Pancreas (tissue), 10 donors: ENCODE measurements around the gene IRF8. TPM values are rescaled to one million over a fixed set of nuclear protein-coding genes. Genes with fewer than 3 reads are reported as not detected.

Experiments
- ATAC-seq, 4 donors: fragments of 200-7000 bp; cut with Tn5 transposase; one replicate each; pipeline versions ENCODE4 v1.8.0 to v1.9.1; 2020; ENCODE audit warnings: mild to moderate bottlenecking in 4 of 4, moderate library complexity in 4 of 4
- DNase-seq, 6 donors: peaks; one replicate each; pipeline ENCODE4 v3.0.0-alpha.2; 2020
- FAIRE-seq: peaks from 2 replicates; lab custom pipeline; 2012; peaks lifted over from hg19 to GRCh38; lab: Jason Lieb, UNC
- H3K27ac ChIP-seq, 4 donors: fragments of 200-600 bp; sonication (generic); 1 replicate in 3 of 4; 2 replicates in 1 of 4; pipeline versions ENCODE4 v1.5.0 to v1.8.0; 2020
- H3K27me3 ChIP-seq, 4 donors: fragments of 200-600 bp; one replicate each; pipeline ENCODE4 v1.8.0; 2021
- H3K36me3 ChIP-seq, 3 donors: fragments of 200-600 bp; sonication (generic) in 1 of 3; one replicate each; pipeline versions ENCODE4 v1.5.0 to v1.8.0; 2020 to 2021
- H3K4me1 ChIP-seq, 3 donors: fragments of 200-600 bp; one replicate each; pipeline ENCODE4 v1.8.0; 2021
- H3K4me3 ChIP-seq, 4 donors: fragments of 200-600 bp; sonication (generic) in 2 of 4; one replicate each; pipeline versions ENCODE4 v1.5.0 to v1.8.0; 2020 to 2021
- H3K9me3 ChIP-seq, 4 donors: fragments of 200-600 bp; one replicate each; pipeline ENCODE4 v1.8.0; 2021
- WGBS, 2 donors: extraction: QIAGEN DNeasy Blood & Tissue Kit; methylation state at CpG; one replicate each; pipeline ENCODE4 v1.1.7; 2013; 5-methylcytosine and 5-hydroxymethylcytosine counted together
- intact Hi-C, 3 donors: fragments of 100-400 bp; cut with DNase I; formaldehyde crosslinking; loops; one replicate each; pipeline versions ENCODE4 v1.11.1 to v1.14.2; 2022
- polyA plus RNA-seq, 2 donors: library from polyadenylated mRNA; stranded (reverse); fragments of 200-250 nt; gene quantifications; one replicate each; pipeline ENCODE4 v1.2.3, GENCODE V29; 2013
- total RNA-seq, 6 donors: library from RNA; stranded (reverse); fragmentation: NEBNext Ultra II Directional in 4 of 6; extraction: Animal tissue kit (Norgen Biotek cat#: 25700) in 4 of 6; gene quantifications; one replicate each; pipeline versions ENCODE4 v1.2.1 to v1.2.4, GENCODE V29; 2021 to 2023
- TF ChIP-seq, protein P1 (sequence below), 4 donors: fragments of 200-600 bp; sonication (generic) in 3 of 4; IDR thresholded peaks; one replicate each; pipeline versions ENCODE4 v1.5.0 to v1.8.0; 2021; ENCODE audit warnings: antibody characterized with exemption in 4 of 4
- donor health status: healthy with polysubstance abuse.
- donor health status: DM: no; HTN: no; CAD: no; lungs with moderate emphysema.
- donor health status: DM: no; HTN: no; CAD: no.
- donor health status: control.
- donor health status: control.
- donor health status: Bipolar disorder and iron deficiency.
- donor health status: DM: yes; HTN: yes; CAD: no.
- donor health status: DM: no; HTN: no; CAD: no.
- donor health status: DM: no; HTN: no; CAD: no.
- donor health status: DM: yes; HTN: yes; CAD: no.

IRF8 gene
- total and polyA plus RNA-seq, 8 donors = 0.92 to 18.2 (median 6.9) TPM

DNA sequence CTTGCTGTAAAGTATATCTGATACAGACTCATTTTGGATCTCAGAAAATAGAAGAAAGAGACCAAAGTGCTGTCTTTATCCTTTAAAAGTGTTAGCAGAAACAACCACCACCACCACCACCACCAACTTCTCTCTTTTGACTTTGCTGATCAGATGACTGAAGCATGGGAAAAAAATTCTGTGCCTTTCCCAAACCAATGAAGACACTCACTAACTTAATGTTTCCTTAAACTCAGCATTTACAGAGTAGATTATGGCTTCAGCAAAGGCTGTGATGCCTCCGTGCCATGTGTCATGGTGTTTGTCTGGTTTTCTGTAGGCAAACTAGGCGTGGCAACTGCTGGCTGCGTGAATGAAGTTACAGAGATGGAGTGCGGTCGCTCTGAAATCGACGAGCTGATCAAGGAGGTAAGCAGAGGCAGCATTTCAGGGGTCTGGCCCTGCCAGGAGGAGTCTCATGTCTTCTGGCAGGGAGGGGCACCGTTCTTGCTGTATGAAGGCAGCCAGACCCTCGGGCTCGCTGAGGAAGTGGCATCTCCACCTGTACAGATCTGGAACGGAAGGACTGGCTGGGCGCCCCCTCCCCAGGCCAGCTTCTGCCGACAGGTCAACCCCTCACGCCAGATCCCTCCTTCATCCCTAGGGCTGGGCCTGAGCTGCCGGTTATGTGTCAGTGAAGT lies 12.4 kb downstream of the IRF8 start:
- peak in 1 of 6 donors; percentile 49 for DNase-seq
- intact Hi-C loops = no loop called here
- FAIRE-seq = no peak
- Histone ChIP-seq H3K4me3 (no peak overlapping the region), H3K9me3 (no peaks in the 10 kb centered on the region), H3K27ac (no peak overlapping the region), H3K27me3 (no peaks in the 10 kb centered on the region), H3K36me3 (no peaks in the 10 kb centered on the region), H3K4me1 (peaks cover 3 to 14% (median 11%) of the 10 kb centered on the region in 3 donors)
- TF ChIP-seq, protein P1, sequence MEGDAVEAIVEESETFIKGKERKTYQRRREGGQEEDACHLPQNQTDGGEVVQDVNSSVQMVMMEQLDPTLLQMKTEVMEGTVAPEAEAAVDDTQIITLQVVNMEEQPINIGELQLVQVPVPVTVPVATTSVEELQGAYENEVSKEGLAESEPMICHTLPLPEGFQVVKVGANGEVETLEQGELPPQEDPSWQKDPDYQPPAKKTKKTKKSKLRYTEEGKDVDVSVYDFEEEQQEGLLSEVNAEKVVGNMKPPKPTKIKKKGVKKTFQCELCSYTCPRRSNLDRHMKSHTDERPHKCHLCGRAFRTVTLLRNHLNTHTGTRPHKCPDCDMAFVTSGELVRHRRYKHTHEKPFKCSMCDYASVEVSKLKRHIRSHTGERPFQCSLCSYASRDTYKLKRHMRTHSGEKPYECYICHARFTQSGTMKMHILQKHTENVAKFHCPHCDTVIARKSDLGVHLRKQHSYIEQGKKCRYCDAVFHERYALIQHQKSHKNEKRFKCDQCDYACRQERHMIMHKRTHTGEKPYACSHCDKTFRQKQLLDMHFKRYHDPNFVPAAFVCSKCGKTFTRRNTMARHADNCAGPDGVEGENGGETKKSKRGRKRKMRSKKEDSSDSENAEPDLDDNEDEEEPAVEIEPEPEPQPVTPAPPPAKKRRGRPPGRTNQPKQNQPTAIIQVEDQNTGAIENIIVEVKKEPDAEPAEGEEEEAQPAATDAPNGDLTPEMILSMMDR (IDR thresholded peaks at IDR 0.05) = no peak
- ATAC-seq = no peak
- WGBS, 2 donors = 83 to 86% methylated on average over 15 of the region's 15 CpGs

GRCh38 chr16:85912211-85912974 lies 13.4 kb downstream of the IRF8 start:
- no peak for FAIRE-seq
- Histone ChIP-seq H3K4me3 (no peak overlapping the region), H3K27me3 (no peaks in the 10 kb centered on the region), H3K4me1 (peaks cover 6 to 14% (median 11%) of the 10 kb centered on the region in 3 donors), H3K27ac (no peak overlapping the region), H3K9me3 (no peaks in the 10 kb centered on the region), H3K36me3 (no peaks in the 10 kb centered on the region)
- DNase-seq = peak in 1 of 6 donors; percentile 19
- intact Hi-C loops = no loop called here
- TF ChIP-seq, protein P1 (IDR thresholded peaks at IDR 0.05) = no peak
- ATAC-seq = peak in 1 of 4 donors; percentile 9
- 66 to 67% methylated on average over 13 of the region's 13 CpGs for WGBS, 2 donors

DNA sequence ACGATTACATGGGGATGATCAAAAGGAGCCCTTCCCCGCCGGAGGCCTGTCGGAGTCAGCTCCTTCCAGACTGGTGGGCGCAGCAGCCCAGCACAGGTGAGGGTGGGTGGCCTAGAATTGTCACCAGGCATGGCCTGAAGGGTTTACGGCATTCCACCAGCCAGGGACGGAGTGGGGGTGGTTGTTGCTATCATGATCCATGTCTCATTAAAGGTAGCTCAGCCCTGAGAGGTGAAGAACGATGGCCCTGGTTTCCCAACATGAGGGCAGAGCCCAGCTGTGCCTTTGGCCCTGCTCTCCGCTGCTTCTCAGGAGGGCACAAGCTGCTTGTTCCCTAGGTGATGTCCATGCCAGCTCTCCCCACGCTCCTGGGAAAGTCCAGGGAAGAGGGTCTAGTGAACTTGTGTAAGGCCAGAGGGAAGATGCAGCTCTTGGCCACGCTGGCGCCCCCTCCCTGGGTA lies 14.2 kb downstream of the IRF8 start:
- TF ChIP-seq, protein P1 (IDR thresholded peaks at IDR 0.05) = no peak
- DNase-seq (no peak), FAIRE-seq (no peak), ATAC-seq (no peak)
- no peaks in the 10 kb centered on the region for H3K27me3 ChIP-seq
- H3K27ac ChIP-seq = no peak overlapping the region
- intact Hi-C loops = no loop called here
- peaks cover 6 to 12% (median 11%) of the 10 kb centered on the region in 3 donors for H3K4me1 ChIP-seq
- H3K4me3 ChIP-seq = no peak overlapping the region
- 90 to 93% methylated on average over 12 of the region's 12 CpGs for WGBS, 2 donors
- H3K9me3 ChIP-seq = no peaks in the 10 kb centered on the region
- H3K36me3 ChIP-seq = no peaks in the 10 kb centered on the region

GRCh38 chr16:85913688-85914422 lies 14.9 kb downstream of the IRF8 start:
- no peaks in the 10 kb centered on the region for H3K9me3 ChIP-seq
- H3K27ac ChIP-seq = no peak overlapping the region
- DNase-seq (no peak), FAIRE-seq (no peak), ATAC-seq (no peak)
- intact Hi-C loops = no loop called here
- no peak overlapping the region for H3K4me3 ChIP-seq
- TF ChIP-seq, protein P1 (IDR thresholded peaks at IDR 0.05) = no peak
- 79 to 83% methylated on average over 16 of the region's 16 CpGs for WGBS, 2 donors
- no peaks in the 10 kb centered on the region for H3K36me3 ChIP-seq
- H3K27me3 ChIP-seq = no peaks in the 10 kb centered on the region
- H3K4me1 ChIP-seq = peaks cover 6 to 12% (median 11%) of the 10 kb centered on the region in 3 donors
